Activated CD8-positive, alpha-beta memory T cell treated with anti-CD3 and anti-CD28 coated beads, Interleukin-2, amount 10 ng/mL, durations not matched to agents 7 days and 5 days (primary cell): ENCODE results near the gene IL17RA. TPM values are rescaled to one million over a fixed set of nuclear protein-coding genes. Genes with fewer than 3 reads are reported as not detected.

Experiments used
- ATAC-seq: fragments of 150-1000 bp; cut with Tn5 transposase; one replicate; pipeline ENCODE4 v1.10.0; 2021; ENCODE audit warnings: moderate library complexity
- CTCF ChIA-PET: fragments of 350-600 bp; sonication (Branson Sonifier 250); formaldehyde crosslinking; loops from one replicate; lab custom pipeline; 2021; ENCODE audit warnings: antibody characterized with exemption; lab: Charles Lee
- DNase-seq: peaks from one replicate; pipeline ENCODE4 v3.0.0-alpha.2; 2020
- H3K27ac Mint-ChIP-seq: one replicate; pipeline ENCODE4 v1.8.0; 2021; ENCODE audit warnings: mild to moderate bottlenecking, mixed read lengths
- H3K27me3 Mint-ChIP-seq: one replicate; pipeline ENCODE4 v1.8.0; 2021; ENCODE audit warnings: mixed read lengths
- H3K36me3 Mint-ChIP-seq: one replicate; pipeline ENCODE4 v1.8.0; 2021; ENCODE audit warnings: mild to moderate bottlenecking, mixed read lengths
- H3K4me1 Mint-ChIP-seq: one replicate; pipeline ENCODE4 v1.8.0; 2021; ENCODE audit warnings: mixed read lengths
- H3K4me3 Mint-ChIP-seq: one replicate; pipeline ENCODE4 v1.8.0; 2021; ENCODE audit warnings: mild to moderate bottlenecking, moderate library complexity, mixed read lengths
- H3K9me3 Mint-ChIP-seq: one replicate; pipeline ENCODE4 v1.8.0; 2022; ENCODE audit warnings: low read depth, mixed read lengths
- total RNA-seq, 2 experiments: library from RNA; stranded (reverse); gene quantifications; one replicate each; pipeline ENCODE4 v1.2.3, GENCODE V29; 2021

The IL17RA gene
- total RNA-seq, 2 experiments from 2014 or later = 22.5 to 25.1 TPM

- H3K9me3 Mint-ChIP-seq = no peaks in the 10 kb centered on the region
- H3K27me3 Mint-ChIP-seq = no peaks in the 10 kb centered on the region
- CTCF ChIA-PET = no interaction called here
- H3K27ac Mint-ChIP-seq = no peak overlapping the region
- ATAC-seq (no peak), DNase-seq (no peak)
- no peak overlapping the region for H3K4me3 Mint-ChIP-seq
- peaks cover 23% of the 10 kb centered on the region for H3K4me1 Mint-ChIP-seq
- peaks cover 8% of the 10 kb centered on the region for H3K36me3 Mint-ChIP-seq
These were observed 27.8 kb downstream of the IL17RA start for GRCh38 chr22:17112491-17113042.

GRCh38 chr22:17113600-17113999 is 28.8 kb downstream of the IL17RA start:
- CTCF ChIA-PET = no interaction called here
- Mint-ChIP-seq H3K9me3 (no peaks in the 10 kb centered on the region), H3K36me3 (peaks cover 5% of the 10 kb centered on the region), H3K27ac (no peak overlapping the region), H3K4me1 (peaks cover 31% of the 10 kb centered on the region), H3K4me3 (no peak overlapping the region), H3K27me3 (peaks cover 3% of the 10 kb centered on the region)
- no peak for ATAC-seq
- DNase-seq = no peak

DNA sequence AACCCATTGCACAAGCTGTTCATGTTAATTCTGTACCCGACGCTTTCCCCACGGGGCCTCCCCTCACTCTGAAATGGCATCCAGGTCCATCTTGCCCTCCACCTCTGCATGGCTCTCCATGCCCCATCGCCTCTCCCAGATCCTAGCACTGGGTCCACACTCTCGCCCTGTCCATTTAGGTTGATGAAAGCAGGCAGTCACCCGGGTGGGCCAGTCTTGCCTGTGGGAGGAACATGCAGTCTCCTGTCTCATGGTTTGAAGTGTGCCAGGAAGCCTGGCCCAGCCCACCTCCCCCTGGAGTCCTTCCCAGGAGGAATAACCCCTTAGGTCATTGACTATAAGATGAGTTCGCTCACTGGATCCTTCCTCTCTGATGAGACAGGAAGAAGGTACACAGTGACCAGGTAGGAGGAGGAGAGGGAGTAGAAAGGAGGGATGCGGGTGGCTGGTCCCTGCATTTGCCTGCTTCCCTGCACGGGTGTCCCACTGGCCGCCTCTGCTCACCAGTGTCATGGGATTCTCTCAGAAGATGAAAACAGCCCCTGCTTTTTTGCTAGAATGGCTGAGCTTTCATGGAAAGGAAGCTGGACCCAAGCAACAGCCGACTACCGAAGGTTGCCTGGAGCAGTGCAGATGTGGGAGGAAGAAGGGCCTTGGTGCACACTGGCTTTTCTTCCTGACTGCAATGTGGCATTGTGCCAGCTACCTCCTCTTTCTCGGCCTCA is 29.5 kb downstream of the IL17RA start:
- no peak overlapping the region for H3K4me3 Mint-ChIP-seq
- H3K27me3 Mint-ChIP-seq = peaks cover 8% of the 10 kb centered on the region
- H3K36me3 Mint-ChIP-seq = peaks cover 5% of the 10 kb centered on the region
- peaks cover 37% of the 10 kb centered on the region for H3K4me1 Mint-ChIP-seq
- ATAC-seq (no peak), DNase-seq (no peak)
- CTCF ChIA-PET = no interaction called here
- no peak overlapping the region for H3K27ac Mint-ChIP-seq
- no peaks in the 10 kb centered on the region for H3K9me3 Mint-ChIP-seq

DNA sequence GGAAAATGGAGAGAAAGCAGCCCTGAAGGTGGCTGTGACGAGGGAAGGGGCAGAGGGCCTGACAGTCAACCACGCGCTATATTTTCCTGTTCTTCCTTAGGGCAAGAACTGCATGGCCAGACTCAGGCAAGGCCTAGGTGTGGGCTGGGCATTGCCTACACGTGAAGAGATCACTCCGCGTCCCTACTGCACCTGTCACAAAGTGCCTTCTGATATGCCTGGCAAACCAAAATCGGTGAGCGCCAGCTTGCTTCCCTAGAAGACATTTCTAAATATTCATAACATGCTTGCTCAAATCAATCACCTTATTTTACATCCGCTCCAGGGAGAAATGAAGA is 30.1 kb downstream of the IL17RA start:
- Mint-ChIP-seq H3K4me3 (no peak overlapping the region), H3K4me1 (peaks cover 37% of the 10 kb centered on the region), H3K9me3 (no peaks in the 10 kb centered on the region), H3K36me3 (peaks cover under 1% of the 10 kb centered on the region), H3K27ac (no peak overlapping the region), H3K27me3 (peaks cover 8% of the 10 kb centered on the region)
- CTCF ChIA-PET = interaction anchor here (4.2 kb wide), 1 partner anchor 9 kb away, joined by 14 read pairs; no protein-coding TSS in a partner anchor
- ATAC-seq = no peak
- DNase-seq = no peak

DNA sequence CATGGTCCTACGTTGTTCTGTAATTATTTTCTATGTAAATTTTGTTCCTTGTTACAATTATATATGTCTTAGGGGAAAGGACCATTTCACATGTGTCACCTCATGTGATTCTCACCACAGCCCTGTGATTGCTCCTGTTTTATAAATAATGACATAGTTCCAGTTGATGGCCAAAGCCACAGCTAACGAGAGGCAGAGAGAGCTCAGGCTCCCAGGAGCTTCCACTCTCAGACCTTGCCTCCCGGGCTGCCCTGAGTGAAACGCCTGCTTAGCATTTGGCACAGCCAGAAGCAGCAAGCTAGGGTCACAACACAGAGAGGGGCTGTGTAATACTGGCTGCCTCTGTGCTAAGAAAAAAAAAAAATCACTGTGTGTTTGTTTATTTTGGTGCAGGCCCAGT is 30.4 kb downstream of the IL17RA start:
- Mint-ChIP-seq H3K9me3 (no peaks in the 10 kb centered on the region), H3K4me1 (peaks cover 38% of the 10 kb centered on the region), H3K27ac (peak overlapping the region; percentile 72), H3K36me3 (no peaks in the 10 kb centered on the region), H3K4me3 (no peak overlapping the region), H3K27me3 (peaks cover 8% of the 10 kb centered on the region)
- ATAC-seq (no peak), DNase-seq (no peak)
- CTCF ChIA-PET = interaction anchor here (4.2 kb wide), 1 partner anchor 9 kb away, joined by 14 read pairs; no protein-coding TSS in a partner anchor

DNA sequence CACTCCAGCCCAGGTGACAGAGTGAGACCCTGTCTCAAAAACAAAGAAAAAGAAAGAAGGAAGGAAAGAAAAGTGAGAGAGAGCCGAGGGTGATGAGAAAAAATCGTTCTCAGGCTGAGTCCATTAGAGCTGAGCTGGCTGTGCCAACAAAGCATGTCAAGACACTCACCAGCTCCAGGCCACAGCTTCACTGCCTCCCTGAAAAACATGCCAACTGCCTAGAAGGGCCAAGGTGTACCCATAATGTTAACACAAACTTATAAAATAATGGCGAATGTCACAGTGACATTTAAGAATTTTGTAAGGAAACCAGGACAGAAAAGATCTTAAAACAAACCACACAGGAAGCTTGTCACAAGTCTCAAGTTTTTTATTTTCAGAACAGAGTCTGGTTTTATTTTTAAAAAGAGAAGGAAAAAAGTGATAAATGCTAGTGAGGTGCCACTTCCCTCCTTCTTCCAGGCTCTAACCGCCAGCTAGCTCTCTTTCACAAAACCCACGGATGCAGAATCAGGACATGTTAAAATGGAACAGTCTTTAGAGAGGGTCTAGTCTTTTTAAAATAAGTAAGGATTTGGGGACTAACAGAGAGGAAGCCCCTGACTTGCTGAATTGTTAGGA is 31.3 kb downstream of the IL17RA start:
- DNase-seq (no peak), ATAC-seq (no peak)
- H3K27me3 Mint-ChIP-seq = peaks cover 8% of the 10 kb centered on the region
- H3K9me3 Mint-ChIP-seq = no peaks in the 10 kb centered on the region
- H3K4me1 Mint-ChIP-seq = peaks cover 39% of the 10 kb centered on the region
- CTCF ChIA-PET = interaction anchor here (0.8 to 4.2 kb wide), 3 partner anchors 10 to 40 kb away, joined by 4 to 14 read pairs (median 5); no protein-coding TSS in a partner anchor
- H3K27ac Mint-ChIP-seq = peak overlapping the region; percentile 72
- no peak overlapping the region for H3K4me3 Mint-ChIP-seq
- H3K36me3 Mint-ChIP-seq = no peaks in the 10 kb centered on the region

DNA sequence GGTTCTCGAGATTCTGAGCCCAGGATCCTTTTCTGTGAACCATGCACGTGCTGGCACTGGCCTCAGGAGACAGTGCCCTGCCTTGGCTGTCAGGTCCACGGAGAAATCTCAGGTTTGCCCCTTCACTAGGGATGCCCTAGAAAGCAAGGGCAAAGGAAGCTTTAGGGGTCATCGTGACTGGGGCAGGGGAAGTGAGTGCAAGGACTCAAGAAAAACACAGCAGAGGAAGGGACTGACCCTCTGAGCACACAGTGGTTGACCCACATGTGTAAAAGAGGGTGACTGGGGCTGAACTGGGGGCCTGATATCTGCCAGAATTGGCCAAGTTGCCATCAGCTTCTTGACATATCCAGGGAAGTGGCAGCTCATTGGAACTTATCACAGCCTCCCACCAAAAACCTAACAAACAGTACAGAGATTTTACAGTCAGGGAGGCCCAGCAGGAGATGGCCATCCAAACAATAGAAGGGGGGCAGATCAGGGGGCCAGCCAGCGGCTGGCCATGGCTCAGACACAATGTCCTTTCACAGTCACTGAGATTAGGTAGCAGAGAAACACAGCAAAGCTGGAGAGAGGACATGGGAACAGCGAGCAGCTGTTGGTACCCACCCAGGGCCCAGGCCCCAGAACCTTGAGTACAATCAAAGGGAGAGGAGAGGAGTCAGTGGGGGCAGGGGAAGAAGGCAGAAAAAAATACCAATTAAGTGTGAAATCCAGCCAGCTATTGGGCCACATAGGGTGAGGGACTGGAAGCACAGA is 32.0 kb downstream of the IL17RA start:
- Mint-ChIP-seq H3K4me1 (peaks cover 42% of the 10 kb centered on the region), H3K27ac (peak overlapping the region; percentile 72), H3K36me3 (no peaks in the 10 kb centered on the region), H3K27me3 (peaks cover 14% of the 10 kb centered on the region), H3K4me3 (no peak overlapping the region), H3K9me3 (no peaks in the 10 kb centered on the region)
- CTCF ChIA-PET = interaction anchor here (1.1 to 4.2 kb wide), 4 partner anchors 11 to 385 kb away, joined by 4 to 14 read pairs (median 8); no protein-coding TSS in a partner anchor
- ATAC-seq (no peak), DNase-seq (no peak)

DNA sequence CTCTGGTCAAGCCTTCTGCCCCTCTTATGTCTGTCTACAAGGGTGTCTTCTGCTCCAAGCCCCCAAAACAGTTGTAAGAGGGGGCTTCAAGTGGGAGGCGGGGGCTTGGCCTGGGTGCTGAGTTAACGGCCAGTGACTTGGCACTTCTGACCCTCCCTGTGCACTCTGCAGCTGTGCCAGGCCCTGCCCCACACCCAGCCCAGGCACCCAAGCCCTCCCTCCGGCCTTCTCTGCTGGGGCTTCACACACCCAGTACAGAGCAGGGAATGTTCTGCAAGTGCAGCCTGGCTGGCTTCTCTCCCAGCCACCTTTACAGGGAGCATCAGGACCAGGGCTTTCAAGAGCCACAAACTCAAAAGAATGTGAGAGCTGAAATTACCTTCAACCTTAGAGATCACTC is 32.6 kb downstream of the IL17RA start:
- Mint-ChIP-seq H3K27me3 (peaks cover 21% of the 10 kb centered on the region), H3K27ac (peak overlapping the region; percentile 37), H3K36me3 (no peaks in the 10 kb centered on the region), H3K9me3 (no peaks in the 10 kb centered on the region), H3K4me3 (no peak overlapping the region), H3K4me1 (peaks cover 42% of the 10 kb centered on the region)
- ATAC-seq (no peak), DNase-seq (no peak)
- CTCF ChIA-PET = interaction anchor here (1.7 to 4.2 kb wide), 3 partner anchors 12 to 384 kb away, joined by 4 to 14 read pairs (median 12); no protein-coding TSS in a partner anchor

DNA sequence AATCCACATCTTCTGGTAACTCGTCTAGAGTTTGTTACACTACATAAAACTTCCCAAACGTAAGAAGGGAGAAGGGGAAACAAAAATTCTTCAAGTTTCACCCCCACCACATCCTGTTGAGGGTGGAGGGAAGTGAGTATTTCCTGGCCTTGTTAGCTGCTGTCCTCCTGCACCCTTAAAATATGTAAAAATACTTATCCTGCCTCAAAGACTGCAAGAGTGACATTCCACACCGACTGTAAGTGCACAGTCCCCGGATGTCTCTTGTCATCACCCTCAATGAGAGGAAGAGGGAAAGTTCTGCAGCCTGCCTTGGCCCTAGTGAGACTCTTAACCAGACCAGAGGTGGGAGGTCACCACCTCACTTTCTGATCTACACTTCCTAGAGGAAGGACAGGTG is 33.1 kb downstream of the IL17RA start:
- H3K27me3 Mint-ChIP-seq = peaks cover 25% of the 10 kb centered on the region
- no peaks in the 10 kb centered on the region for H3K9me3 Mint-ChIP-seq
- H3K4me1 Mint-ChIP-seq = peaks cover 42% of the 10 kb centered on the region
- DNase-seq (no peak), ATAC-seq (peak; percentile 20)
- peak overlapping the region; percentile 6 for H3K4me3 Mint-ChIP-seq
- CTCF ChIA-PET = interaction anchor here (1.7 to 4.2 kb wide), 3 partner anchors 12 to 384 kb away, joined by 4 to 14 read pairs (median 12); no protein-coding TSS in a partner anchor
- no peaks in the 10 kb centered on the region for H3K36me3 Mint-ChIP-seq
- peak overlapping the region; percentile 37 for H3K27ac Mint-ChIP-seq

DNA sequence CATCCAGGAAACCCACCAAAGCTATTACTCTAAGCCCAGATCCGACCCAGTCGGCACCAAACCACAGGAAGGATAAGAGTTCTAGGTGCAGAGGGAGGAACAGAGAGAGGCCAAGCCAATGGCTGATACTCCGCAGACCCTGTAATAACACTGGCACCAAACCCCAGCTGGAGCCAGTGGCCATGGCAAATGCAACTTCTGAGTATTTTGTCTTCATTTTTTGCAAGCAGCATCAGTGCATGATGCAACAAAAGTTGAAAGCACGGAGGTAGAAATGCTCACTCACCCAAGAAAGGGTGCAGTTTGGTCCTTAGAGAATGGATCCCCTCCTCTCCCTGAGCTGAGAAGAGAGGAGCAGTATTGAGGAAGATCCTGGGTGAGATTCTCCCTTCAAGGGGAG is 33.5 kb downstream of the IL17RA start:
- peak overlapping the region; percentile 6 for H3K4me3 Mint-ChIP-seq
- H3K9me3 Mint-ChIP-seq = no peaks in the 10 kb centered on the region
- peak overlapping the region; percentile 37 for H3K27ac Mint-ChIP-seq

DNA sequence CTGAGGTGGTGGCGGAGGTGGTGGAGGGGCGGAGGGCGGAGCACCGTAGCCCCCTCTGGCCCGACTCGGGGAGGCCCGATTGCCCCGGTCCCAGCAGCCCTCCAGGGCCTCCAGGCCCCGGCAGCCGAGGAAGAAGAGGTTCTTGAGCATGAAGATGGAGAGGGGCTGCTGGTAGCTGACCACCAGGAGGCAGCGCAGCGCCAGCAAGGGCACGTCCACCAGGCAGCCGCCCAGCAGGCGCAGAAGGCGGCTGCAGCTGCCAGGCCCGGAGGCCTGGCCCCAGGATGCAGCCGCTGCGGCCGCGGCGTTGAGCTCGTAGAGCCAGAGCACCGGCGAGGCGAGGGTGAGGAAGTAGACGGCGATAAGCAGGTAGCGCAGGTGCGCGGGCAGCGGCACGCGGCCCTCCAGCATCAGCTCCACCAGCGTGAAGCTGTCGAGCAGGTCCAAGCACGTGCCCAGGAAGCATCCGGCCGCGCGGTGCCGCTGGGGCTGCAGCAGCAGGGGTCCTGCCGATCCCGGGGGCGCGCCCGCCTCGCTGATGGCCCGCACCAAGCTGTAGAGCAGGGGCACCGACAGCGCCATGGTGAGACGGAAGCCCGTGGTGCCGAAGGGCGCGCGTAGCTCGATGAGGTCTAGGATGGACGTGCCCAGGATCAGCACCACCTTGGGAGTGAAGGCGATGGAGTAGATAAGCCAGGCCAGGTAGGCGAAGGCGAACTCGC is 34.8 kb downstream of the IL17RA start:
- CTCF ChIA-PET = interaction anchor here (3.0 kb wide), 1 partner anchor 52 kb away, joined by 12 read pairs; no protein-coding TSS in a partner anchor
- DNase-seq (no peak), ATAC-seq (no peak)
- Mint-ChIP-seq H3K9me3 (no peaks in the 10 kb centered on the region), H3K27me3 (peaks cover 34% of the 10 kb centered on the region), H3K4me3 (no peak overlapping the region), H3K27ac (peak overlapping the region; percentile 52), H3K4me1 (peaks cover 42% of the 10 kb centered on the region), H3K36me3 (no peaks in the 10 kb centered on the region)

More for the DNA sequence above, 33.5 kb downstream of the IL17RA start:
- Mint-ChIP-seq H3K4me1 (peaks cover 42% of the 10 kb centered on the region), H3K27me3 (peaks cover 28% of the 10 kb centered on the region), H3K36me3 (no peaks in the 10 kb centered on the region)
- ATAC-seq = no peak
- DNase-seq = no peak
- CTCF ChIA-PET = interaction anchor here (1.7 to 4.2 kb wide), 3 partner anchors 12 to 383 kb away, joined by 4 to 14 read pairs (median 12); no protein-coding TSS in a partner anchor

GRCh38 chr22:17120281-17120680 is 35.5 kb downstream of the IL17RA start:
- peaks cover 37% of the 10 kb centered on the region for H3K27me3 Mint-ChIP-seq
- DNase-seq = peak; percentile 66
- CTCF ChIA-PET = no interaction called here
- H3K27ac Mint-ChIP-seq = no peak overlapping the region
- H3K4me1 Mint-ChIP-seq = peaks cover 42% of the 10 kb centered on the region
- ATAC-seq = peak; percentile 70
- no peaks in the 10 kb centered on the region for H3K9me3 Mint-ChIP-seq
- no peak overlapping the region for H3K4me3 Mint-ChIP-seq
- H3K36me3 Mint-ChIP-seq = no peaks in the 10 kb centered on the region
